Measurements from ENCODE around the gene UMAD1. TPM values are rescaled to one million over a fixed set of nuclear protein-coding genes. Genes with fewer than 3 reads are reported as not detected.

Gene UMAD1
- total and polyA plus RNA-seq, 2 of the 4 experiments (the other 2 are of a cell fraction): 5.2 to 8.4 TPM

- POLR2A ChIA-PET (ENCODE audit: unreplicated experiment): no interaction called here
These were observed 10.9 kb downstream of the UMAD1 start for GRCh38 chr7:7651479-7651878.

More at GRCh38 chr7:7651479-7651878, 10.9 kb downstream of the UMAD1 start:
- H3K79me1 ChIP-seq (ENCODE audit: low read depth in 1 of 2, low read length in 2 of 2): peaks cover 0 to 2% of the 10 kb centered on the region in 2 experiments; a peak in 2 of 4 replicates
- TF ChIP-seq BHLHE40 (IDR thresholded peaks at IDR 0.05; ENCODE audit: low read depth, low read length) (no peak), CEBPB (IDR thresholded peaks at IDR 0.05; ENCODE audit: low read depth, low read length) (no peak), POLR2A (IDR thresholded peaks at IDR 0.05; ENCODE audit: low read depth, low read length) (no peak), ELK1 (IDR thresholded peaks at IDR 0.05; ENCODE audit: borderline replicate concordance, low read depth, low read length) (no peak), RAD21 (IDR thresholded peaks at IDR 0.05; ENCODE audit: low read length) (no peak), NFE2L2 (IDR thresholded peaks at IDR 0.05; ENCODE audit: low read depth, low read length) (no peak), MAZ (IDR thresholded peaks at IDR 0.05; ENCODE audit: borderline replicate concordance, low read depth, low read length) (no peak), USF2 (IDR thresholded peaks at IDR 0.05; ENCODE audit: low read depth, low read length) (no peak), SMC3 (IDR thresholded peaks at IDR 0.05; ENCODE audit: low read depth, low read length) (no peak), CHD1 (IDR thresholded peaks at IDR 0.05; ENCODE audit: low read depth, low read length) (no peak), FOS (IDR thresholded peaks at IDR 0.05; ENCODE audit: low read depth, low read length) (no peak), RCOR1 (IDR thresholded peaks at IDR 0.05; ENCODE audit: insufficient replicate concordance, low read length) (no peak), CTCF (conservative IDR thresholded peaks at IDR 0.05; ENCODE audit: low read depth, low read length) (no peak)
- no peaks in the 10 kb centered on the region for H3K9me3 ChIP-seq (ENCODE audit: control insufficient read depth, insufficient read depth, low read length)
- no peaks in the 10 kb centered on the region for H3K9me1 ChIP-seq (ENCODE audit: insufficient read depth, low read length)
- no peak overlapping the region for H2BK15ac ChIP-seq (ENCODE audit: low read depth, low read length)
- no peak overlapping the region for H4K91ac ChIP-seq (ENCODE audit: insufficient read depth, low read depth, low read length)
- no peak overlapping the region for H3K18ac ChIP-seq (ENCODE audit: low read depth, low read length)
- no peaks in the 10 kb centered on the region for H3K4me1 ChIP-seq (ENCODE audit: control insufficient read depth, insufficient read depth, low read length)
- H4K8ac ChIP-seq (ENCODE audit: low read depth in 2 of 2, low read length in 2 of 2): no peak overlapping the region
- H3K27ac ChIP-seq (ENCODE audit: insufficient read depth, low read length): no peak overlapping the region
- H4K5ac ChIP-seq (ENCODE audit: low read depth, low read length): no peak overlapping the region
- BruUV-seq (replicated peaks): no TSS peak
- H2AK9ac ChIP-seq (replicated peaks; ENCODE audit: low read depth, low read length, poor library complexity): no peak overlapping the region
- WGBS, 2 experiments (ENCODE audit: extremely low coverage in 2 of 2, insufficient read length in 1 of 2): no CpG with 5 or more reads among the region's 3 CpGs
- no peak overlapping the region for H3K14ac ChIP-seq (replicated peaks; ENCODE audit: low read depth, low read length)
- in situ Hi-C loops (cut with MboI; ENCODE audit: low sequenced_read_pairs): loop anchor here (25.0 kb wide), 1 partner anchor 561 kb away; no protein-coding TSS in a partner anchor
- no peak for DNase-seq
- no peak overlapping the region for H3K4me2 ChIP-seq (ENCODE audit: low read depth, low read length)
- intact Hi-C loops (cut with micrococcal nuclease): no loop called here
- H3K36me3 ChIP-seq (ENCODE audit: control insufficient read depth, insufficient read depth, low read length): no peaks in the 10 kb centered on the region
- ATAC-seq (ENCODE audit: low read depth): no peak
- no peaks in the 10 kb centered on the region for H3K27me3 ChIP-seq (ENCODE audit: control insufficient read depth, insufficient read depth, low read length)
- CTCF ChIA-PET: no interaction called here
- H4K20me1 ChIP-seq (ENCODE audit: insufficient read depth, low read length): no peaks in the 10 kb centered on the region
- H3K4me3 ChIP-seq (ENCODE audit: insufficient read depth, low read depth, low read length): no peak overlapping the region
- H3K56ac ChIP-seq (ENCODE audit: extremely low read depth, insufficient read depth, low read length): no peak overlapping the region
- no peak overlapping the region for H2AK5ac ChIP-seq (ENCODE audit: low read depth, low read length)
- dilution Hi-C loops (cut with HindIII; ENCODE audit: low sequenced_read_pairs, unreplicated experiment): no loop called here
- H3K23ac ChIP-seq (ENCODE audit: low read depth, low read length): no peak overlapping the region
- H2BK120ac ChIP-seq (ENCODE audit: low read depth, low read length): no peak overlapping the region
- no peak overlapping the region for H2AFZ ChIP-seq (replicated peaks; ENCODE audit: low read length, poor library complexity)
- H3K9ac ChIP-seq (ENCODE audit: low read depth, low read length): no peak overlapping the region
- no peak overlapping the region for H3K4ac ChIP-seq (ENCODE audit: low read depth, low read length)
- H2BK20ac ChIP-seq (ENCODE audit: low read depth, low read length): no peak overlapping the region
- H2BK5ac ChIP-seq (ENCODE audit: low read depth, low read length, poor library complexity, severe bottlenecking): no peak overlapping the region
